HepG2 (cell line): ENCODE data around the gene LRRC63.

Experiments
- DDIT3 ChIP-seq: sonication (generic); formaldehyde crosslinking; IDR thresholded peaks from 2 replicates; pipeline ENCODE4 v1.4.0; 2020; ENCODE audit warnings: mild to moderate bottlenecking, missing genetic modification reagents
- MLLT10 ChIP-seq: sonication (generic); formaldehyde crosslinking; IDR thresholded peaks from 2 replicates; pipeline ENCODE4 v1.4.0; 2020; ENCODE audit warnings: missing genetic modification reagents

DNA sequence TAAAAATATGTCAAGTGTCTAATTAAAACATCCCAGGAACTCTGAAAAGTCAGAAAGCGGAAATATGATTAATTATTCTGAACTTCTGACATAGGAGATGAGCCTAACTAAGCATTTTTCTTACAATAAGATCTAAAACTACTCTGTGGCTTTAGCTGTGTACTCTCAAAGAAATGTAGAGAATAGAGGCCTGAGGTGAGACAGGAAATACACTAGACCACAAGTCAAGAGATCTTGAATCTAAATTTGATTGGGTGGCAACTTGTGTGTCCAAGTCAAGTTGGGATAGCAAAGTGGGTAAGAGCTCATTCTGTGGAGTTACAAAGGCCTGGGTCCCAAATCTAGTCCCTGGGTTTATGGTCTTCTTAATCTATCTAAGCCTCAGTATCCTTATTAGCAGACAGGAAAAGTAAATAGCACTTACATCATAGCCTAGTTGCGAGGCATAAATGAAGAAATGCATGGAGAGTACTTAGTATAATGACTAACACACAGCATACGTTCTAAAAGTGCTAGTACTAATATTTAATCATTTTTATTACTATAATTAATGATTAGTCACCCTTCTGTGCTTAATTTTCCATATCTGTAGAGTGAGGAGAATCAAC, 9.4 kb upstream of the LRRC63 start:
- TF ChIP-seq DDIT3 (no peak), MLLT10 (no peak)
